Measurements from ENCODE around the gene ALKBH2. TPM values are rescaled to one million over a fixed set of nuclear protein-coding genes. Genes with fewer than 3 reads are reported as not detected.
"Not testable (repeated sequence)": the region's sequence is repeated elsewhere in the genome, so short reads cannot be mapped to it uniquely, and the experiment has no call there.

Gene ALKBH2
- total RNA-seq, 1 experiment from 2014 or later, result 41.4 TPM

- DNase-seq, result no peak
- Mint-ChIP-seq H3K36me3 (ENCODE audit: insufficient read depth, unreplicated experiment) (no peaks in the 10 kb centered on the region), H3K4me1 (ENCODE audit: low read depth, unreplicated experiment) (peaks cover 10% of the 10 kb centered on the region), H3K27me3 (ENCODE audit: insufficient read depth, unreplicated experiment) (no peaks in the 10 kb centered on the region), H3K27ac (ENCODE audit: unreplicated experiment) (no peak overlapping the region), H3K9me3 (ENCODE audit: unreplicated experiment) (no peaks in the 10 kb centered on the region), H3K4me3 (ENCODE audit: unreplicated experiment) (no peak overlapping the region)
- POLR2A ChIA-PET, result no interaction called here
- BruUV-seq (replicated peaks), result no TSS peak
- TF ChIP-seq CTCF (IDR thresholded peaks at IDR 0.05; ENCODE audit: insufficient read depth in 1 of 2, low read depth in 1 of 2, low read length in 1 of 2, severe bottlenecking in 1 of 2, unreplicated experiment in 1 of 2), result no peak
- 0 out of 2 replicates have a peak, but pooled peaks cover 9% of the 10 kb centered on the region for H3K4me1 ChIP-seq
- no peak overlapping the region for H3K4me3 ChIP-seq (ENCODE audit: low read depth, low read length)
- intact Hi-C loops (cut with micrococcal nuclease; ENCODE audit: unreplicated experiment), result no loop called here
- no peaks in the 10 kb centered on the region for H3K27me3 ChIP-seq (replicated peaks; ENCODE audit: control insufficient read depth, insufficient read depth, low read length)
- CTCF ChIA-PET, result no interaction called here
- H3K9me3 ChIP-seq, result no peaks in the 10 kb centered on the region
- H3K36me3 ChIP-seq (ENCODE audit: control insufficient read depth, insufficient read depth, low read length), result no peaks in the 10 kb centered on the region
These were observed 36.4 kb downstream of the ALKBH2 start for GRCh38 chr12:109056891-109057290.

DNA sequence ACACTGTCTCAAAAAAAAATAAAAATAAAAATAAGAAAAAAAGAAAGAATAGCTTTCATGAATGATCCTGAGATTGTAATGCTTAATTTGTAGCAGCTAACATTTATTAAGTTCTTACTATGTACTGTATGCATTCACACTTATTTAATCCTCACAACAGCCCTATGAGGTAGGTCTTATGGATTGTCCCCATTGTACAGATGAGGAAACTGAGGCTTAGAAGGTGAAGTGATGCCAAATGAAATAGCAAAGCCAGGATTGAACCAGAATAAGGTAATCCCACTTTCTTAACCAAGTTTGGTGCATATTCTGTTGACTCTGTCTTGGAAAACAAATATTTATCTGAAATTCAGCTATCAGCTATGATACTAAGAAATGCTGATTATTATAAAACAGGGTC is 38.8 kb downstream of the ALKBH2 start:
- CTCF ChIA-PET, result interaction anchor here (0.6 to 1.0 kb wide), 2 partner anchors 39 to 723 kb away, joined by 3 read pairs; partner anchors contain the start of gene ALKBH2
- Histone ChIP-seq H3K27me3 (replicated peaks; ENCODE audit: control insufficient read depth, insufficient read depth, low read length) (no peaks in the 10 kb centered on the region), H3K4me3 (ENCODE audit: low read depth, low read length) (no peak overlapping the region), H3K4me1 (0 out of 2 replicates have a peak, but pooled peaks cover 9% of the 10 kb centered on the region), H3K9me3 (no peaks in the 10 kb centered on the region), H3K36me3 (ENCODE audit: control insufficient read depth, insufficient read depth, low read length) (no peaks in the 10 kb centered on the region)
- DNase-seq, result no peak
- Mint-ChIP-seq H3K27ac (ENCODE audit: unreplicated experiment) (no peak overlapping the region), H3K4me1 (ENCODE audit: low read depth, unreplicated experiment) (peaks cover 10% of the 10 kb centered on the region), H3K27me3 (ENCODE audit: insufficient read depth, unreplicated experiment) (no peaks in the 10 kb centered on the region), H3K4me3 (ENCODE audit: unreplicated experiment) (no peak overlapping the region), H3K9me3 (ENCODE audit: unreplicated experiment) (no peaks in the 10 kb centered on the region), H3K36me3 (ENCODE audit: insufficient read depth, unreplicated experiment) (no peaks in the 10 kb centered on the region)
- POLR2A ChIA-PET, result no interaction called here
- BruUV-seq (replicated peaks), result no TSS peak
- no peak for TF ChIP-seq CTCF (IDR thresholded peaks at IDR 0.05; ENCODE audit: insufficient read depth in 1 of 2, low read depth in 1 of 2, low read length in 1 of 2, severe bottlenecking in 1 of 2, unreplicated experiment in 1 of 2)
- intact Hi-C loops (cut with micrococcal nuclease; ENCODE audit: unreplicated experiment), result no loop called here

GRCh38 chr12:109054124-109054513 is 39.2 kb downstream of the ALKBH2 start:
- BruUV-seq (replicated peaks); H3K9me3 ChIP-seq; H3K36me3 ChIP-seq (ENCODE audit: control insufficient read depth, insufficient read depth, low read length); H3K9me3 Mint-ChIP-seq (ENCODE audit: unreplicated experiment); DNase-seq; intact Hi-C loops (cut with micrococcal nuclease; ENCODE audit: unreplicated experiment); POLR2A ChIA-PET; H3K4me3 ChIP-seq (ENCODE audit: low read depth, low read length); H3K27me3 ChIP-seq (replicated peaks; ENCODE audit: control insufficient read depth, insufficient read depth, low read length); H3K4me1 Mint-ChIP-seq (ENCODE audit: low read depth, unreplicated experiment); H3K36me3 Mint-ChIP-seq (ENCODE audit: insufficient read depth, unreplicated experiment); H3K27me3 Mint-ChIP-seq (ENCODE audit: insufficient read depth, unreplicated experiment); H3K4me1 ChIP-seq: not testable (repeated sequence)
- peak overlapping the region; percentile 96 for H3K4me3 Mint-ChIP-seq (ENCODE audit: unreplicated experiment)
- CTCF ChIA-PET, result interaction anchor here (0.6 to 1.0 kb wide), 2 partner anchors 39 to 724 kb away, joined by 3 read pairs; partner anchors contain the start of gene ALKBH2
- H3K27ac Mint-ChIP-seq (ENCODE audit: unreplicated experiment), result peak overlapping the region; percentile 88
